Stimulated activated CD4-positive, alpha-beta T cell treated with anti-CD3 and anti-CD28 coated beads, Interleukin-2, amount 100 ng/mL, for 4 hours (primary cell): ENCODE measurements around the gene ZNF630.
"Not testable (repeated sequence)": the region's sequence is repeated elsewhere in the genome, so short reads cannot be mapped to it uniquely, and the experiment has no call there.

Experiments
- DNase-seq: peaks from one replicate; pipeline ENCODE4 v3.0.0-alpha.2; 2020; ENCODE audit warnings: low read depth

The ZNF630 gene

GRCh38 chrX:48030237-48030636, 41.2 kb downstream of the ZNF630 start:
- no peak for DNase-seq

GRCh38 chrX:48028091-48028490, 43.3 kb downstream of the ZNF630 start:
- no peak for DNase-seq

GRCh38 chrX:48027545-48027944, 43.9 kb downstream of the ZNF630 start:
- not testable (repeated sequence) for DNase-seq

DNA sequence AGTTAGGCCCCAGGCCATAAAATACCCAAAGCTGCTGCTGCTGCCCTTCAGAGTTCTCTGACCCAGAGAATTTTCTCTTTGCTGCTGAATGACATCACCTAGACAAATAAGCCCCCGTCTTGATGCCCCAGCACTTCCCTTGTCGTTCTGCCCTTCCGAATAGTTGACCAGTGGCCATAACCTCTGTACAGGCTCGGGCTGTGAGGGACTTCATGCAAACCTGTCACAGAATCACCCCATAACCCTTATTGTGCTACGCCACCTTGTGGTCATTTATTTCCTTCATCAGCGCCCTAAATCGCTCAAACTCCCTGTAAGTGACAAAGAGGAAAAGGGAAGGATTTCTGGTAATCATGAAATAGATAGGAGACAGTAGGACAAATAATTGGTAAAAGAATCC, 45.9 kb downstream of the ZNF630 start:
- DNase-seq: peak; percentile 15

DNA sequence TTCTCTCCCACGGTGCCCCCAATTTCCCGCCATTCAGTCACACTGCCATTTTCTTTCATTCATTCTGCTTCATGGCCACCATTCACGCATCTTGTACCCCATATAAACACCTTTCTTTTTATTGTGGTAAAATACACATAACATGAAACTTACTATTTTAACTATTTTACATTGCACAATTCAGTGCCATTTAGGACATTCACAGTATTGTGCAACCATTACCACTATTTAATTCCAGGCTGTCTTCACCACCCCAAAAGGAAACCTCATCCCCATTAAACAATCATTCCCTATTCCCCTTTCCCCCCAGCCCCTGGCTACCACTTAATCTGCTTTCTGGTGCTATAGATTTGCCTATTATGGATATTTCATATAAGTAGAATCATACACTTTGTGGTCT, 48.7 kb downstream of the ZNF630 start:
- no peak for DNase-seq

GRCh38 chrX:48022100-48022499, 49.3 kb downstream of the ZNF630 start:
- no peak for DNase-seq

DNA sequence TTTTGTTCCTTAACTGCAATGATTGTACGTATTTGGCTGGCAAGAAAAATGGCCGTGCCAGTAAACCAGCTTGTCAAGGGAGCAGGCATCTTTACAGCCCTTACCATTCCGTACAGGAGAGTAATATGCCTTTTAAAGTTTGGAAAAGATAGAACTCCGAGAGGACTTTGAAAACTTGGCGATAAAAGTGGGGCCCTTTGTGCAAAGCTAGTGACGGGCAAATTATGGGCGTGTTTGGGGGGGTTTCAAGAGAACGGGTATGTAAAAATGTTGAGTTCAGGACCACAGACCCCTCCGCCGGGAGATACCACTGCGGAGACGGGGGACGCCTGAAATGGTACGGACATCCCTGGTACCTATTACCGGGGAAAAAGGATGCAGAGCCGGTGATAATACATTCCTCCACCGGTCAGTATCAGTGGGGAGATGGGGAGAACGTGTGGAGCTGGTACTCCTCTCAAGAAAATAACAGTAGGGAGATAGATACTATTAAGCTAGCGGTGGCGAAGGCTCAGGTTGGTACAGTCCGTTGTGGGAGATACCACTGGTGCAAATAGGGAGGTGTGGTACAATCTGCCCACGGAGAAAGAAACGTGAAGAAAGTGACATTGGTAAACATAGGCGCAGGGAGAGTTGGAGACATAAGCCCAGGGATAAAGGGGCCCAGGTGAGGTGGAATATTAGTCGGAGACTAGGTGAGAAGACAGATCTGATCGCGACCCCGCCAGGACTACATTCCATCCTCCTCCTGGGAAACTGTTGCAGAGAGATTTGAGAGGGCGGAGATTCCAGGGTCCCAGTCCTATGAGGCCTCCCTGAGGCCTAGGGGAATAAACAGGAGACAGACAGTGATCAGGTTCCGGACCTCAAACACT, 50.2 kb downstream of the ZNF630 start:
- DNase-seq: peak; percentile 51

DNA sequence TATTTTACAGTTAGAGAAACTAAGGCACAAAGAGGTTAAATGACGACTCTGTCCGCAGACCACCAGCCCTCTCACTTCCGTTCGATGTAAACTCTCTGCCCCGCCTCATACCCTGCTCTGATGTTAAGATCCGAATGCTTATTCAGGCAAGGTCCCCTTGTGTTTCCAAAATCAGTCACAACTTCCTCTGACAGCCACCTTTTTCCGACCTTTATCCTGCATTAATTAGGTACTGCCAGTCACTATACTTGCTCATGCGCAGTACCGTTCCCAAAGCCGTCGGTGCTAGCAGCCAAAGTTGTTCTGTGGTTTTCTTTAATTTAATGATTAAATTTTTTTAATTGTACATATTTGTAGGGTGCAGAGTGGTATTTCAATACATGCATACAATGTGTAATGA, 51.0 kb downstream of the ZNF630 start:
- DNase-seq: peak; percentile 28

DNA sequence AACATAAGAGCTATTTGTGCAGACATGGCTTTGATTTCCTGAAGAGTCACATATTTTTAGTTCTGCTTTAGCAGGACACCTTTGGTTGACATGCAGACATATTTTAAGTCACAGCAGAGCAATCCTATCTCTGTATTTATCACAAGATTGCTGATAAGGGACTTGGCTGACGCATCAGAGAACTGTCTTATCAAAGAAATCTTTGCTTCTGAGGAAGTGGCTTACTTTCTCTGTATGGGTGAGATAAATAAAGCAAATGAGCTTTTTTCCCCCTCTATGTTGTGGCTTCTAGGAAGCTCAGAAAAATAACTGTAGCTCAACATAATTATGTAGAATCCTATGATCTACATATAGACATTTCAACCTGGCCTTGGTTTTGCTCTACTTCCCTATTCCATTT, 51.5 kb downstream of the ZNF630 start:
- DNase-seq: not testable (repeated sequence)

GRCh38 chrX:48016583-48017310, 54.7 kb downstream of the ZNF630 start:
- DNase-seq: not testable (repeated sequence)

DNA sequence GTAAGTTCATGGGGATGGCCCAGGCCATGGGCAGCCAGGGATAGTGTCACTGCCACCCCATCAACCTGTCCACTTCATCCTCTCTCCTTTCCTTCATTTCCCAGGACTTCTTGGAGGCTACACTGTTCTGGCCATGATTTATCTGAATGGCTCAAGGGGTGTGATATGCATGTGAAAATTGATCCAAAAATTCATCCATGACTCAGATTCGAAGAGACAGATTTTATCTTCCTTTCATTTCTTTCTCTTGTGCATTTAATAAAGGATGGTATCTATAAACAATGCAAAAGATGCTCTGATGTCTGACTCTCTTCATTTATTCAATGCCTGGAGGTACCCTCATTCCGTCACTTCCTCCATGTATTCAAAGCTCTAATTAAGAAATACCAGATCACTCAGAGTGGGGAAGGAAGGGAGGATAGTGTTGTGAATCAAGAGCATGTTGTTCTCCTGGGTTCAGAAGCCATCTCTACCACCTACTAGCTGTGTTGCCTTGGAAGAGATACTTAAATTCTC, 61.9 kb downstream of the ZNF630 start:
- not testable (repeated sequence) for DNase-seq
